Glutamatergic neuron (in vitro differentiated cells): ENCODE results near the gene FAM162B. TPM values are rescaled to one million over a fixed set of nuclear protein-coding genes. Genes with fewer than 3 reads are reported as not detected.
"Not testable (repeated sequence)": the region's sequence is repeated elsewhere in the genome, so short reads cannot be mapped to it uniquely, and the experiment has no call there.

Experiments used
- DNase-seq: peaks from one replicate; pipeline ENCODE4 v3.0.0; 2022
- H3K27ac Mint-ChIP-seq: one replicate; pipeline ENCODE4 v1.8.0; 2020; ENCODE audit warnings: mild to moderate bottlenecking, mixed read lengths, inconsistent platforms; ENCODE audit not compliant: unreplicated experiment
- H3K27me3 Mint-ChIP-seq: one replicate; pipeline ENCODE4 v1.8.0; 2020; ENCODE audit warnings: mild to moderate bottlenecking, moderate library complexity, mixed read lengths, inconsistent platforms; ENCODE audit not compliant: unreplicated experiment
- H3K36me3 Mint-ChIP-seq: one replicate; pipeline ENCODE4 v1.8.0; 2020; ENCODE audit warnings: mild to moderate bottlenecking, mixed read lengths, inconsistent platforms; ENCODE audit not compliant: unreplicated experiment
- H3K4me1 Mint-ChIP-seq: one replicate; pipeline ENCODE4 v1.8.0; 2020; ENCODE audit warnings: mild to moderate bottlenecking, low read depth, mixed read lengths, inconsistent platforms; ENCODE audit not compliant: unreplicated experiment
- H3K4me3 Mint-ChIP-seq: one replicate; pipeline ENCODE4 v1.8.0; 2020; ENCODE audit warnings: mild to moderate bottlenecking, mixed read lengths, inconsistent platforms; ENCODE audit not compliant: unreplicated experiment
- H3K9me3 Mint-ChIP-seq: one replicate; pipeline ENCODE4 v1.8.0; 2020; ENCODE audit warnings: mild to moderate bottlenecking, moderate library complexity, mixed read lengths, inconsistent platforms; ENCODE audit not compliant: unreplicated experiment
- total RNA-seq: library from RNA; stranded (reverse); fragmentation: NEBNext Ultra II Directional; extraction: Animal tissue kit (Norgen Biotek cat#: 25700); gene quantifications from one replicate; pipeline ENCODE4 v1.2.1, GENCODE V29; 2021; ENCODE audit not compliant: unreplicated experiment
- TF ChIP-seq, protein P1 (sequence below): fragments of 200-600 bp; sonication (generic); IDR thresholded peaks from one replicate; pipeline ENCODE4 v1.5.0; 2021; ENCODE audit not compliant: partially characterized antibody, unreplicated experiment

FAM162B gene
- total RNA-seq, 1 donor from 2014 or later: not detected

DNA sequence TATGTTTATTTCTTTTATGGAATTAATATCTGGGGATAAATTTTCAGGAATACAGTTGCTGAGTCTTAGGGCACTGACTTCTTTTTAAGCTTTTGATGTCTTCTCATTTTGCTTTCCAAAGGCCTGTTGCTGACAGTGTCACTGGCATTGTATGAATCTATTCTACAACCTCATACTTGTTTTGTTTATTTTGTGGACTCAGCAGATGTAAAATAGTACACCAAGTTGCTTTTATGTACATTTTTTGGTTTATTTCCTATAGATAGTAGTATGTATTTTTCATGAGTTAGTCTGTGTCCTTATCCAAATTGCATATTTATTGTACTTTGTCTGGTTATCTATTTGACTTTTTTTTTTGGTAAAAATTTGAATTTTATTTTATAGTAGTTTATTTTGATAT lies 35.0 kb downstream of the FAM162B start:
- Mint-ChIP-seq H3K36me3 (no peaks in the 10 kb centered on the region), H3K27ac (no peak overlapping the region), H3K4me3 (no peak overlapping the region), H3K4me1 (no peaks in the 10 kb centered on the region), H3K9me3 (no peaks in the 10 kb centered on the region), H3K27me3 (no peaks in the 10 kb centered on the region)
- no peak for DNase-seq
- TF ChIP-seq, protein P1, sequence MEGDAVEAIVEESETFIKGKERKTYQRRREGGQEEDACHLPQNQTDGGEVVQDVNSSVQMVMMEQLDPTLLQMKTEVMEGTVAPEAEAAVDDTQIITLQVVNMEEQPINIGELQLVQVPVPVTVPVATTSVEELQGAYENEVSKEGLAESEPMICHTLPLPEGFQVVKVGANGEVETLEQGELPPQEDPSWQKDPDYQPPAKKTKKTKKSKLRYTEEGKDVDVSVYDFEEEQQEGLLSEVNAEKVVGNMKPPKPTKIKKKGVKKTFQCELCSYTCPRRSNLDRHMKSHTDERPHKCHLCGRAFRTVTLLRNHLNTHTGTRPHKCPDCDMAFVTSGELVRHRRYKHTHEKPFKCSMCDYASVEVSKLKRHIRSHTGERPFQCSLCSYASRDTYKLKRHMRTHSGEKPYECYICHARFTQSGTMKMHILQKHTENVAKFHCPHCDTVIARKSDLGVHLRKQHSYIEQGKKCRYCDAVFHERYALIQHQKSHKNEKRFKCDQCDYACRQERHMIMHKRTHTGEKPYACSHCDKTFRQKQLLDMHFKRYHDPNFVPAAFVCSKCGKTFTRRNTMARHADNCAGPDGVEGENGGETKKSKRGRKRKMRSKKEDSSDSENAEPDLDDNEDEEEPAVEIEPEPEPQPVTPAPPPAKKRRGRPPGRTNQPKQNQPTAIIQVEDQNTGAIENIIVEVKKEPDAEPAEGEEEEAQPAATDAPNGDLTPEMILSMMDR: no peak

DNA sequence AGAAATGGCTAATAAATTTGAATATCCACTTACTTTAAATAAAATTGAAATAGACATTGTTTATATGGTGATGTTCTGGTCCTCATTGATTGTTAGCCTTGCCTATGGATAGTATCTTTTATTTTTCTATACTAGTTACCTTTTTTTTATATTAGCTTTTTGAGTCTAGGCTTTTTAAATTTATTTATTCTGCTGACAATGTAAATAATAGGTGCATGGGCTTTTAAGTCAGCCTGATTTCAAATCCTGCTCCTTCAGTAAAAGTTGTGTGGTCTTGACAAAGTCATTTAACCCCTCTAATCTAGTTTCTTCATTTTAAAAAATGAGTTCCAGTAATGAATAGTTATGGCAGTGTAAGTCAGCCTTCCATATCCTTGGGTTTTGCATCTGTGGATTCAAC lies 38.6 kb downstream of the FAM162B start:
- H3K36me3 Mint-ChIP-seq: no peaks in the 10 kb centered on the region
- H3K4me1 Mint-ChIP-seq: no peaks in the 10 kb centered on the region
- TF ChIP-seq, protein P1: no peak
- DNase-seq: no peak
- no peak overlapping the region for H3K4me3 Mint-ChIP-seq
- H3K9me3 Mint-ChIP-seq: no peaks in the 10 kb centered on the region
- H3K27ac Mint-ChIP-seq: no peak overlapping the region
- no peaks in the 10 kb centered on the region for H3K27me3 Mint-ChIP-seq

DNA sequence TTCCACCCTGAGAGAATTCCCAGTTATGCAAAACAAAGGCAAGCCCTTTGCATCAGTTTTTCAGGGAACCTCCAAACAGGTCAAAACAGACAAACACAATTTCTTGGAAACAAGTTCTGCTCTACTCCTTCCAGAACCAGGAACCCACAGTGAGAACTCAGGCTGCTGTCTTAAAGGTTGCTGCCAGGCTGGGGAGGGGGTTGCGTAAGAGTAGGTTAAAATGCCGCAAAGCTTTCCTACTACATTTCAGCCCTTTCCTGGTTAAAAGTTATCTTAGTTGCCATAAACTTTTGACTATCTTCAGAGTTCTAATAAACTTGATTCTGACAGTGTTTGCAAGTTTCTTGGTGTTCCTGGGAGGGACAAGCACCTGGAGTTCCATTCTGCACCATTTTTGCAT lies 50.8 kb downstream of the FAM162B start:
- no peaks in the 10 kb centered on the region for H3K27me3 Mint-ChIP-seq
- no peak overlapping the region for H3K4me3 Mint-ChIP-seq
- no peaks in the 10 kb centered on the region for H3K36me3 Mint-ChIP-seq

GRCh38 chr6:116714296-116714695 lies 51.2 kb downstream of the FAM162B start:
- Mint-ChIP-seq H3K36me3 (no peaks in the 10 kb centered on the region), H3K27me3 (no peaks in the 10 kb centered on the region), H3K9me3 (no peaks in the 10 kb centered on the region), H3K4me3 (no peak overlapping the region), H3K27ac (no peak overlapping the region), H3K4me1 (no peaks in the 10 kb centered on the region)
- no peak for DNase-seq
- TF ChIP-seq, protein P1: no peak

More for the DNA sequence above, 50.8 kb downstream of the FAM162B start:
- DNase-seq: no peak
- no peaks in the 10 kb centered on the region for H3K4me1 Mint-ChIP-seq
- no peaks in the 10 kb centered on the region for H3K9me3 Mint-ChIP-seq
- TF ChIP-seq, protein P1: no peak
- H3K27ac Mint-ChIP-seq: no peak overlapping the region

GRCh38 chr6:116705917-116706316 lies 59.6 kb downstream of the FAM162B start:
- no peak overlapping the region for H3K27ac Mint-ChIP-seq
- H3K27me3 Mint-ChIP-seq: no peaks in the 10 kb centered on the region
- no peaks in the 10 kb centered on the region for H3K36me3 Mint-ChIP-seq
- H3K9me3 Mint-ChIP-seq: no peaks in the 10 kb centered on the region
- TF ChIP-seq, protein P1: no peak
- no peak overlapping the region for H3K4me3 Mint-ChIP-seq
- no peaks in the 10 kb centered on the region for H3K4me1 Mint-ChIP-seq
- DNase-seq: no peak

- H3K4me3 Mint-ChIP-seq, H3K36me3 Mint-ChIP-seq, H3K9me3 Mint-ChIP-seq, H3K27me3 Mint-ChIP-seq, H3K4me1 Mint-ChIP-seq, DNase-seq, H3K27ac Mint-ChIP-seq: not testable (repeated sequence)
These were observed 61.6 kb downstream of the FAM162B start for GRCh38 chr6:116703888-116704287.
